ENCODE measurements around the gene ARHGAP42.

DNA sequence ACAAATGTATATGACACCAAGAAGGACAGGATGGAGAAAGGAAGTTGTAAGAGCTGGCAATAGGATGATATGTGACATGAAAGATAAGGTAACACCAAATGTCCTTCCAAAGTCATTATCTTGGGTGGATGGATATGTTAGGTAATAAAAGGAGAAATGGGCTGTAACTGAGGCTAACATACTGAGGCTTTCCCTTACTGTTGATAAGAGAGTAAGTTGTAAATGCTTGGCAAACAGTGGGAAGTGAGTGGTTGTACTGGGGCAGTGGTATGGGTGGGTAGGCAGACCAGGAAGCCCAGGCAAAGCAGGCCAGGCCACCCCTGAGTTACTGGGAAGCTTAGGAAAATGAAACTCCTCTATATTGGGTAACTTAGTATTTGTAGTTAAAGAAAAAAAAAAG lies 73.7 kb downstream of the ARHGAP42 start:
- TF ChIP-seq POLR2AphosphoS5 (IDR thresholded peaks at IDR 0.05; ENCODE audit: low read depth, low read length) (no peak), POLR2A (IDR thresholded peaks at IDR 0.05; ENCODE audit: low read depth, low read length) (no peak), TAF1 (IDR thresholded peaks at IDR 0.05; ENCODE audit: low read depth, low read length) (no peak), PAX5 (IDR thresholded peaks at IDR 0.05; ENCODE audit: insufficient read depth, low read length, severe bottlenecking) (no peak), SPI1 (IDR thresholded peaks at IDR 0.05; ENCODE audit: low read depth, low read length) (no peak), POU2F2 (IDR thresholded peaks at IDR 0.05; ENCODE audit: low read depth, low read length) (no peak)
